ENCODE results near the gene ISM1. TPM values are rescaled to one million over a fixed set of nuclear protein-coding genes. Genes with fewer than 3 reads are reported as not detected.
A peak's percentile ranks its signal among the peaks of the same experiment; 100 is the strongest.

ISM1 gene
- 1 to 10 TPM in 9 of 12 donors, under 1 TPM in 1, not detected in 2; 0.92 to 9.5 (median 2.0) TPM for polyA plus RNA-seq (ENCODE audit: insufficient read length in 12 of 12)
- long read RNA-seq, donor 1: 0 reads
- long read RNA-seq, donor 2, partial matches to known transcripts: 0 of 1 reads
- long read RNA-seq, donor 2, other reads (novel, unspliced or antisense): 0 of 1 reads
- long read RNA-seq, donor 3: 0 reads
- long read RNA-seq, donor 4: 0 reads
- long read RNA-seq, donor 5: 0 reads
- long read RNA-seq, donor 6: 0 reads
- long read RNA-seq, donor 7: 0 reads
- long read RNA-seq, donor 8: 0 reads
- long read RNA-seq, donor 9, partial matches to known transcripts: 0 of 9 reads
- long read RNA-seq, donor 9, other reads (novel, unspliced or antisense): 7 of 9 reads
- long read RNA-seq, donor 10: 0 reads
- long read RNA-seq, donor 11, partial matches to known transcripts: 0 of 1 reads
- long read RNA-seq, donor 11, other reads (novel, unspliced or antisense): 0 of 1 reads

DNA sequence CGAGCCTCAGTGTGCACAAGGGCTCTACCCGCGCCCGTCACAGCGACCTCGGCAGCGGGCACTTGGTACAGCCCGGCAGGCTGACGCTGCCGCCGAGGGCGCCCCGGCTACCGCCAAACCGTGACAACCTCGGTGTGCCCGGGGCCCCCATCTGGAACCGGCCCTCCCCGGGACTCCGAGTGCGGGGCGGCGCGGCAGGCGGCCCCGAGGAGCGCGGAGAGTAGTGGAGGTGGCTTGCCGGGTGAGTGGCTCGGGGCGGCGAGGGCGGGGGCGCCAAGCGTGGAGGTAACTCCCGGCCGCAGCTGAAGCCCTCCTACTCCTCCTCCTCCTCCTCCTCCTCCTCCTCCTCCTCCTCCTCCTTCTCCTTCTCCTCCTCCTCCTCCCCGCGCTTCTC, at the start of gene ISM1:
ISM1 (plus strand) TSS at position 371 of the 394 bp plus-strand sequence. CDS start 503 bp downstream, outside the sequence.
- no peak for DNase-seq

DNA sequence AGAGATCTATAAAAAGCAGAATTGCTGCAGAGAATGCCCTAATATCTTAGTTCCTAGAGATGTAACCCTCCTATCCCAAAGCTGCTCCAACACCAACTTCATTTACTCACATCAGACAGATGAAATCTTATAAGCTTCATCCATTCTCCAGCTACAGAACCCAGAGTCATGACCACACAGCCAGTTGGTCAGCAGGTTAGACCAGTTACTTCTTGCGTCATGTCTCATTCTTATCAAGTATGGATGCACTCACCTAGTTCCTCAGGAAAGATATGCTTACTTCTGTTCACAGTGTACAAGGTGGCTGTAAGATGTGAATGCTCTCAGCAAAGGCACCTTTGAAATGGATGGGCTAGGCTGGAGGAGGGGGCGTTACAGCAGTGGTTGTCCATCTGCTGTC, 47.9 kb upstream of the ISM1 start:
- no peak for DNase-seq

DNA sequence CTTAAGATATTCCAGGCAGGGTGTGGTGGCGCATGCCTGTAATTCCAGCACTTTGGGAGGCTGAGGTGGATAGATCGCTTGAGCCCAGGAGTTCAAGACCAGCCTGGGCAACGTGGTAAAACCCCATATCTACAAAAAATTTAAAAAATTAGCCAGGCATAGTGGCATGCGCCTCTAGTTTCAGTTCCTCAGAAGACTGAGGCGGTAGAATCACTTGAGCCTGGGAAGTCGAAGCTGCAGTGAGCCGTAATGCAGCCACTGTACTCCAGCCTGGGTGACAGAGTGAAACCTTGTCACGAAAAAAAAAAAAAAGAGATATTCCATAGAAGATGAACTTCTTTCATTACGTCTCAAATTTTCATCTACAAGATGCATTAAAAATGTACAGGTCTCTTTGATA, 46.7 kb upstream of the ISM1 start:
- no peak for DNase-seq

DNA sequence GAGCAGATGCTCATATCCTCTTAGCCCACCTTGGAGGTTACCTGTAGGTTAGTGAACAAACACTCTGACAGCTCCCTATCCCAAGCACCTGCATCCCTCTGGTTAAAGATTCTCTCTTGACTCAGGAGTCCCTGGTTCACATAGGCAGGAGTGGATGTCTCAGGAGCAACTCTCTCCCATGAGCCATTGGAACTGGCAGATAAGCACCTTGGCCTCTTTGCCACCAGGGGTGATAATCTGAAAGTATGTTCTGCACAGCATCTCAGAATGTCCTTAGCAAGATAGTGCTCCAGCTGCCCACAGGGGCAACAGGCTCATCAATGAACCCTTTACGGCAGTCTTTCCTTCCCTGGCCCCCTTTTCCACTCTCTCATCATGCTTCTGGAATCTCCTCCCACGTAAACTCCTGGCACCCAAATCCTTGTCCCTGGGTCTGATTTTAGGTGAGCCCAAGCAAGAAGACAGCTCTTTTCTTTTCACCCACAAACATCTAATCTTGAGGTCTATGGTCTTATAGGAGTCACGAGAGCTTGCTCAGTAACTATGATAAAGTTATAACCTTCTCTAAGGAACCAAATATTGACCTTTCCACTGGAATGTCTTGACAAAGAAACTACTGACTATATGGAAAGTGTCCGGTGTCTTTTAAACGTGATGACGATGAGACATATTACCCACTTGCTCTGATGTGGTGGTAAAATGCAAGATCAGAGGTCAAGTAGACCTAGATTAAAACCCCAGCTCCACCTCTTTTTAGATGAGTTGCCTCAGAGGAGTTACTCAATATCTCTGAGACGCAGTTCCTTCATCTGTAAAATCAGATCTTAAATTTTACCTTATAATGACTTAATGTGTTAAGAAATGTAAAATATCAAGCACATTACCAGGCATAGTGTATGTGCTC, 39.8 kb upstream of the ISM1 start:
- no peak for DNase-seq

DNA sequence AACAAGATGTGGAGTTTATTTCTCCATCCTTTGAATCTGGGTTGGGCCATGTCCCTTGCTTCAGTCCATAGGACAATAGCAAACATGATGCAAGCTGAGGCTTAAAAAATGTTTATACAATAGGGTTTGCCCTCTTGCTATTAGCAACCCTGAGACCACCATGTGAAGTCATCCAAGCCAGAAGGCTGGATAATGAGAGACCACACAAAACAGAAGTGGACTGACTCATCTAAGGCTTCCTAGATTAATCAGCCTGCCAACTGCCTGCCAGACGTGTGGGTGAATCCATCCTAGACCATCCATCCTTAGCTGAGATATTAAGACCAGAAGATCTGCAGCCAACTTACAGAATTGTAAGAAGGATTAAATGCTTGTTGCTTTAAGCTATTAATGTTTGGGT, 38.1 kb upstream of the ISM1 start:
- no peak for DNase-seq

DNA sequence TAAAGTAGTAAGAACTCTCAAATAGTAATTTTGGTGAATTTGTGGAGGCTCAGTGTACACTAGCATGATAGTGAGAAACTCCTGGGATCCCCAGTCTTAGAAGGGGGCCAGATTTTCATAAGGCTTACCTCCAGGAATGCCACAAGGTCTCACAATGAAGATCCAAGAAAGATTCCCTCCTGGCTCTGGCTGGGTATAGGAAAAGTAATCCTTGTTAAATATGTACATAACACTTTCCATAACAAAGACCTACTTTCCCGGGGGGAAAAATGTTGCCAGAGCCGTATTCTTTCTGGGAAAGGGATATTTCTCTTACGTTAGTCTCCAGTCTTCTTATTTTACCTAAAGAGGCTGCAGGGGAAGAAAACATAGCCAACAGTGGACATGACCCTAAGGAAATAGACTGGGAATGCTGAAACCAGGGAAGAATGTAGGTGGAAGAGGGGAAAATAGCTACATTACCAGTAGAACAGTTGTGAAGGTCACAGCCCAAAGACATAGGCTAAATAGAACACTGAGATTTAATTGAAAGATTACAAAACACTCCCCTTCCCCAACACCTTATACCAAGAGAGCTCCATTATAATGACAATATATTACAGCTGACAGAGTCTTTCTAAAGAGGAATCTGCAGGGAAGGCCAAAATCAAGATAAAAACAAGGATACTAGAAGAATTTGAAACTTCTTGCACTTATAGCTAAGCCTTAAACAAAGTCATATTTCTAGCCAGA, 34.9 kb upstream of the ISM1 start:
- DNase-seq: no peak

DNA sequence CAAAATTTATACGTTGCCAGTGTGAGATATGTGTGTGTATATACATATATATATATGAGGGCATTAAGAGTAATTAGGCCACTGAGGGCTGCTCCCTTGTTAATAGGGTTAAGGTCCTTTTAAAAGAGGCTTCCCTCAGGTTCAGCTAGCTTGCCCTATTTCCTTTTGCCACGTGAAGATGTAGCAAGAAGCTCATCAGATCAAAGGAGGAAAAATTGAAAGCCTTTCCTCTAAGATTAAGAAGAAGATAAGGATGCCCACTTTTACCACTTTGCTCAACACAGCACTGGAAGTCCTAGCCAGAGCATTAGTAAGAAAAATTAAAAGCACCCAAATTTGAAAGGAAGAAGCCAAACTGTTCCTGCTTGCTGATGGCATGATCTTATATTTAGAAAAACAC, 33.2 kb upstream of the ISM1 start:
- no peak for DNase-seq

DNA sequence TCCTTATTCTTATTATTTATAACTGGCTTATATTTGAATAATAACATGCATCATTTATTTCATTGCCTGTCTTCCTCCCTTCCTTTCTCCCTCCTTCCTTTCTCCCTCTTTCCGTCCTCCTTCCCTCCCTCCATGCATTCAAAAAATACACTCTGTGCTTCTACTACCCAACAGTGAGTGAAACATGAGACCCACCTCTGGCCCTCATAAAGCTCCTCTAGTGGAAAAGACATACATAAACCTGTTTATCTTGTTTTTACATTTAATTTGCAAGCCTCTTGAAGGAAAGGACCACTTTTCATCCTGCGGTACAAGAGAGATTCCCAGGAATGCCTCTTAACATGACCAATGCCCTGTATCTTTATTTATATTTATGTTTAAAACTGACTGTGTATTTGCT, 21.8 kb upstream of the ISM1 start:
- DNase-seq: no peak

DNA sequence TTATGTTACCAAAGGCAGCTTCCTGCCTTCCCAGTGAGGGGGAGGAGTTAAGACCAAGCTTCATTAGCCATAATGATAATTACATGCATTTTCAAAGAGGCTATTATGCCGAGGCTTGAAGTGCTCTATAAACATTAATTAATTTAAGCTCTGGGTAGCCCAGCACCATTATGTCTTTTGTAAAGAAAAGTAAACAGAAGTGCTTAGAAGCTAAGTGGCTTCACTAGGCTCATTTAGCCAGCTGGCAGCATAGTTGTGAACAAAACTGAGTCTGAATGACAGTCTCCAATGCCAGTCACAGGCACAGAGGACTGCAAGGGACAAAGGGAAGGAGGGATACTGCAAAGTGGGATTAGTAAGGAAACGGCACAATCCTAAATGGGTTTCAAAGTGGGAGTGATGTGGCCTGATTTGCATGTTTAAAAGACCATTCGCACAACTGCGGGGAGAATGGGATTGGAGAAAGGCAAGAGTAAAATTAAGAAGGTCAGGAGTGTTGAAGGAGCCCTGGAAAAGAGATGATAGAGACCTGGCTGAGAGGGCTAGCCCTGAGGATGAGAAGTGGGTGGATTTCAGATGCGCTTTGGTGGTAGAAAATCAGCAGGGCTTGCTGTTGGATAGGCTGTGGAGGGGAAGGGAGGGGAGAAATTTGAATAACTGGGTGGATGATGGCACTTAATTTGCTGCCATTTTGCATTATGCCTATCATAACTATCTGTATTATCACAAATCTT, 20.1 kb upstream of the ISM1 start:
- no peak for DNase-seq

DNA sequence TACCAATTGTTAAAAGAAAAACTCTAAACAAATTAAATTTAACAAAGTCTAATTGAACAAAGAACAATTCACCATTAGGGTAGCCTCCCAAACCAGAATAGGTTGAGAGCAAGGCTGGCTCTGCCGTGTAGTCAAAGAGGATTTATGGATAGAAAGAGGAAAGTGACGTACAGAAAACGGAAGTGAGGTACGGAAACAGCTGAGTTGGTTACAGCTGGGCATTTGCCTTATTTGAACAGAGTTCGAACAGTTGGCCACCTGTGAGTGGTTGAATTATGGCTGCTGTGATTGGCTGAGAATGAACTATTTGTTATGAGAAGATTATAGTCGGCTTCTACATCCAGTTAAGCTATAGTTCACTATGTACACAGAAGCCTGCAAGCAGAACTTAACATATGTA, 18.5 kb upstream of the ISM1 start:
- no peak for DNase-seq

DNA sequence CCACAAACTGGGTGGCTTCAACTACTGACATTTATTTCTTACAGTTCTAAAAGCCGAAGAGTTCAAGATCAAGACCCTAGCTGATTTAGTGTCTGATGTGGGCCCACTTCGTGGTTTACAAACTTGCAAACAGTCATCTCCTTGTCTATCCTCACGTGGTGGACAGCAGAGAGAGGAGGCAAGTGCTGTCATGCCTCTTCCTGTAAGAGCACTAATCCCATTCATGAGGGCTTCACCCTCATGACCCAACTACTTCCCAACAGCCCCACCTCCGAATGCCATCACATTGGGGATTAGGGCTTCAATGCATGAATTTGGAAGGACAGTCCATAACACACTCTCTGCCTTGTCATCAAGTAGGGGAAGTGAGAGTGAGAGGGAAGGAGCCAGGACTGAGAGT, 15.6 kb upstream of the ISM1 start:
- DNase-seq: no peak

DNA sequence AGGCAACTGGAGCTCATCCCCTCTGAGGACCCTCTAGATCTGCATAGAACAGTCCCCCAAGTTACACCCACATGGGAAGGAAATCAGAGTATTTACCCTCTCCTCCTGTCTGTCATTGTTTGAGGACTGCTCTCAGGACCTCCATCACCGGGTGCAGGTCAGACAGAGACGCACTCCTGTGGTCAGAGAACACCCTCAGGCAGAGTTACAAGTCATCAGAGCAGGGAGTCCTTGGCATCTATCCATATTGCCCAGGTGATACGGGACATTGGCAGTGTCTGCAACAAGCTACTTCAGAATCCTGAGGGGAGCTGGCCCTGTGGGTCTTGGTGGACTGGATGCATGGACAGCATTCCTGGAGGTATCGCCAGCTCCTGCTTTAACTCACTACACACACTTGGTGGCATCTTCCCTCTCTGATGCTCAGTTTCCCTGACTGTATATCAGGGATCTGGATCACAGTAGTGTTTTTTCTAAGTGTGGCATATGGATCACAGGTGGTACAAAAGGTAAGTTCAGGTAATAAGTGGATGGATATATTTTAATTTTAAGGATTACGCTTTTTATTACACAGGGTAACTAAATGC, 15.1 kb upstream of the ISM1 start:
- no peak for DNase-seq

DNA sequence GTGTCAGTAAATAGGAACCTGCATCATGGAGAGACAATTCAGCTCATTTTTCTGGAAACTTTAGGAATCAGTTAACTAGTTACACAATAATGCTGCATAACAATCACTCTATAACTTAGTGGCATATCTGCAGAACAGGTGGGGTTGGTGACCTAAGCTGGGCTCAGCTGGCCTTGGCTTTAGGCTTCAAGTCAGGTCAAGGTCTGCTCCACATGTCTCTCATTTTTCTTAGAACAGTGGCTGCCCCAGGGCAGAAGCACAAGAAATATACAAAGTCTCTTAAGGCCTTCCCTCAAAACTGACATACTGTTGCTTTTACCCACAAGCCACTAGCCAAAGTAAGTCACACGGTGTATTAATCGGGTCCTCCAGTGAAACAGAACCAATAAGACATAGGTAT, 14.1 kb upstream of the ISM1 start:
- no peak for DNase-seq

DNA sequence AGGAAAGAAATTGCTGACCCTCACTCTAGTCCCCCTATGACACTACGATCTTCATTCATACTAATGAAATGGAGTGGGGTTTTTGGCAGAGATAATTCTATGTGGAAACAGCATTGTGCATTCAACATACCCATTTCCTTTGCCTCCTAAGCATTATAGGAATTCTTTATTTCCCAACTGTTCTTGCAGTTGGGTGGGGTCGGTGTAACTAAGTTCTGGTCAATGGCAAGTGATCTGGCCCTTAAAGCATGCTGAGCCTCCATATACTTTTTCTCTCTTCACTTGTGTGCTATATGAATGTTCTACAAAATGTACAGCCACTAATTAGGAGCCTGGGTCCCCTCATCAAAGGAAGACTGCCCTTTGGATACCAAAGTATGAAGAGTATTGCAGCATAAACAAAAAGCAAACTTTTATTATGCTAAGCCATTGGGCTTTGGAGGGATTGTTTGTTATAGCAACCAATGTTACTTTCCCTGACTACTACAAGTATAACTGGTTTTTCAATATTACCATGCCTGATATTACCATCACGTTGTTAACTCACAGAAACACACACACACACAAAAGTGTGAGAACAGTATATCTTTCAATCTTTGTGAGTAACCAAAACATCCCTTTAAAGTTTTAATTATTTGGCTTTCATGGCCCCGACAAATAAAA, 9.0 kb upstream of the ISM1 start:
- no peak for DNase-seq

DNA sequence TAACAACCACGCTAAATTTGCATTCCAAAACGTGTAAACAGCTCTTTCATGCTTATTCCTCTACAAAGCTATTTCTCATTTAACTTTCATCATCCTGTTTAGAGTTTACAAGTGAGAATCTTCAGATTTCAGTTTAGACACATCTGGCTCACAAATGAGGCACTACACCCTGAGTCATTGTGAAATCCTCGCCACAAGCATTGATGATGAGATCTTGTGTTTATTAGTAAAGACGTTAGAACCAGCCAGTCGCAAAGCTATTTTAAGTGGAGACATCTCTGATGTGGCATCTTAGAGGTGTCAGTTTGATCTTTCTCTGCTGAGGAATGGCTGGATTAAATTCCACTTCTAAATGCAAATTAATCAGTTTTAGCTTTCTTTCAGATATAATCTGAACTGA, 8.3 kb upstream of the ISM1 start:
- no peak for DNase-seq

DNA sequence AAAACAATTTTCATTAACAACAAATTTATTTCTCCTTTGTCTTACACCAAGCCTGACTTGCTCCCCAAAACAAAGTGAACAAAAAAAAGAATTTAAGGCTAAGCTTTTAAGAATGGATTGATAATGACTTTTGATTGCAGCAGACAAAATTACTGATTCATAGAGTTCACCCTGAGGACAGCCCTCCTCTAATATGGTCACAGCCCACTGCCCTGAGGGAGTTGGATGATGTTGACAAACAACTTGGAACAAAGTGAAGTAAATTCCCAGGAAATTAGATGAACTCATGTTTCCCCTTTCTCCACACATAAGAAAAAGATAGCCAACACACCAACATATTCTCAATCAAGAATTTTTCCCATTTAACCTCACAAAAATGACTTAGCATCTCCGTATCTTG, 7.7 kb upstream of the ISM1 start:
- DNase-seq: no peak

DNA sequence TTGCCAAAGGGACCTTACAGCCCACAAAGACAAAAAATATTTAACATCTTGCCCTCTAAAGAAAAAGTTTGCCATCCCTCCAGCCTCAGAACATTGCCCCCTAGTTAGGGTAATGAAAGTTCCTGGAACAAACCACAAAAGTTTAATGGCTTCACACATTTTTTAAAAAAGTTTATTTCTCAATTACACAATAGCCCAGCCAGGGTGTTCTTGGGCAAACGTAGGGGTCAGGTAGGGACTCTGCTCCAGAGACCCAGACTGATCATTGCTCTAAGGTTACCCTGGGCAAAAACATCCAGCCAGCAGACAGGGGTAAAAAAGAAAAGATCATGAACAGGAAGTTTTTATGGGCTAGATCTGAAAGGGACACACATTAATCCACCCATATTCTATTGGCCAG, 4.5 kb upstream of the ISM1 start:
- no peak for DNase-seq

DNA sequence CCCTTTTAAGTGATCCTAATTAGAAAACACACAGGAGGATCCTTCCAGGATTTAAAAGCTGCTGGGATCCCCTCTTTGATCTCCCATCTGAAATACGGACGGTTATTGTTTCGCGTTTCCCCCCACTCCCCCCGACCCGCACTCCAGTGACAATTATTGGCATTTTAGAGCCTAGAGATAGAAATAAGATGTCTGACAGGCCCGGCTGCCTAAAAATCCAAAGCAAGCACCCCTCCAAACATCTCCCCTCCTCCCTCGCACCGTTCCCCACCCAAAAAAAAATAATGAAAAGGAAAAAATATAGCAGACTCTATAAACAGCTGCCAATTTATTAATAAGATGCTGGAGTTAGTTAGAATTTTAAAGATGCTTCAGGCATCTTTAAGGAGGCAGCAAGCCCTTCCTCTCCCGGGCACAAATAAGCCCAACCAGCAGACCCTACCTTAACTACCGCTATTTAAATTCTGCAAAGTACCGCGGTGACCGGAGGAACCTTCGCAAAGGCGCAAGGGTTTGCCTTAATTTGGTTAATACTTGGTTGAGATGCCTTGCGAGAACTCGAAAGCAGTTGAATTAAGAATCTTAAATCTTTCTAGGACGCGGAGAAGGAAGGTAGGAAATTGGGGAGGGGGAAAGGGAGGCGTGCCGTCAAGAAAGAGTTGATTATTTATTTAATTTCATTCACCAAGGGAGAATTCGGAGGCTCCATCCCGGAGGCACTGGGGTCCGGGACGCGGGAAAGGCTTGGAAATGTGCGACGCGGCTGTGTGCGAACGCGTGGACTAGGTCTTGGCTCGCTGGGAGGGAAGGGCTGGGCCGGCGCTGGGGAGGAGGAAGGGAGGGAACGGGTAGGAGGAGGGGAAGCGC, 1.5 kb upstream of the ISM1 start:
- no peak for DNase-seq

DNA sequence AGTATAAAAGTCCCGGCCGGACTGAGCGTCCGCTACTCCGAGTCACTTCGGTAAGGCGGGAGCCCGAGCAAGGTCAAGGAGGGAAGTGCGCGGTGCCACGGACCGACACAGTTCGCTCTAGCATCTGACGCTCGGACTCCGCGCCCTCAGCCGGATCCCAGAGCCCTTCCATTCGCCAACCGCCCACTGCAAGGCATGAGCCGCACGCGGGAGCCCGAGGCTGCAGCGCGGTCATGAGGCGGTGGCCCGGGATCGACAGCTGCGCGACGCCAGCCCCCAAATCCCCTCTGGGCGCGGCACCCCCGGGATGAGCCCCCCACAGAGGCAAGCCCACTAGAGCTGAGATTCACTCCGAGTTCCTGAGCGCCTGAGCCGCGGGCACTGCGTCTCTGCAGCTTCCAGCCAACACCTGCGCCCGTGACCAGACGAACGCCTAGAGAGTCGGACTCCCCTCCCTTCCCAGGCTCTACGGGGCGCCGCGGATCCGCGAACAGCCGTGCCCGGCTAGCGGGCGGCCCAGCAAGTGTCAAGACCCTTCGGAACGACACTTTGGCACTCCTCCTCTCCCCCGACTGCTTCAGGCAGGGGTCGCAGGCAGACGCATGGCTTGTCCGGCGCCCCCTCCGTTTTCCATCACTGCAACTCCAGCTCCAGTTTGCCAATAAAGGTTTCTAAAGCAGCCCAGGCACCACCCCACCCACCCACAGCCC, 725 bp upstream of the ISM1 start:
- DNase-seq: peak; percentile 41

Data from muscle of arm (tissue), 14 donors.